Nephron progenitor cell (in vitro differentiated cells): ENCODE data around the gene ARHGAP45.

Experiments
- DNase-seq: peaks from one replicate; pipeline ENCODE4 v3.0.0; 2021
- H3K27ac Mint-ChIP-seq: 2 replicates; pipeline ENCODE4 v1.8.0; 2021; ENCODE audit warnings: mild to moderate bottlenecking, moderate library complexity, mixed read lengths
- H3K27me3 Mint-ChIP-seq: 2 replicates; pipeline ENCODE4 v1.8.0; 2021; ENCODE audit warnings: mild to moderate bottlenecking, low read depth, mixed read lengths; ENCODE audit not compliant: poor library complexity
- H3K36me3 Mint-ChIP-seq: 2 replicates; pipeline ENCODE4 v1.8.0; 2021; ENCODE audit warnings: low read depth, mixed read lengths
- H3K4me1 Mint-ChIP-seq: 2 replicates; pipeline ENCODE4 v1.8.0; 2021; ENCODE audit warnings: mixed read lengths
- H3K4me3 Mint-ChIP-seq: 2 replicates; pipeline ENCODE4 v1.8.0; 2021; ENCODE audit warnings: mild to moderate bottlenecking, moderate library complexity, mixed read lengths
- H3K9me3 Mint-ChIP-seq: 2 replicates; pipeline ENCODE4 v1.8.0; 2021; ENCODE audit warnings: mild to moderate bottlenecking, moderate library complexity, mixed read lengths
- CTCF ChIP-seq: fragments of 200-600 bp; sonication (generic); IDR thresholded peaks from 2 replicates; pipeline ENCODE4 v1.5.0; 2021; ENCODE audit warnings: antibody characterized with exemption

ARHGAP45 gene

GRCh38 chr19:1098177-1099051, 31.4 kb downstream of the ARHGAP45 start:
- peak overlapping the region; percentile 98 for H3K27ac Mint-ChIP-seq
- peaks cover 68% of the 10 kb centered on the region for H3K4me1 Mint-ChIP-seq
- H3K27me3 Mint-ChIP-seq: peaks cover 3% of the 10 kb centered on the region
- H3K9me3 Mint-ChIP-seq: peaks cover 5% of the 10 kb centered on the region
- DNase-seq: no peak
- no peaks in the 10 kb centered on the region for H3K36me3 Mint-ChIP-seq
- H3K4me3 Mint-ChIP-seq: peak overlapping the region; percentile 40
- no peak for TF ChIP-seq CTCF

GRCh38 chr19:1101337-1101698, 34.4 kb downstream of the ARHGAP45 start:
- H3K36me3 Mint-ChIP-seq: no peaks in the 10 kb centered on the region
- H3K27me3 Mint-ChIP-seq: no peaks in the 10 kb centered on the region
- no peak for DNase-seq
- peak overlapping the region; percentile 95 for H3K27ac Mint-ChIP-seq
- no peak overlapping the region for H3K4me3 Mint-ChIP-seq
- peaks cover 52% of the 10 kb centered on the region for H3K4me1 Mint-ChIP-seq
- TF ChIP-seq CTCF: no peak
- peaks cover 5% of the 10 kb centered on the region for H3K9me3 Mint-ChIP-seq

- Mint-ChIP-seq H3K4me1 (peaks cover 50% of the 10 kb centered on the region), H3K27me3 (no peaks in the 10 kb centered on the region), H3K9me3 (peaks cover 5% of the 10 kb centered on the region), H3K27ac (peak overlapping the region; percentile 95), H3K36me3 (no peaks in the 10 kb centered on the region), H3K4me3 (no peak overlapping the region)
- DNase-seq: no peak
- no peak for TF ChIP-seq CTCF
Observed at GRCh38 chr19:1102407-1103131, 35.6 kb downstream of the ARHGAP45 start.

GRCh38 chr19:1103132-1103707, 36.3 kb downstream of the ARHGAP45 start:
- Mint-ChIP-seq H3K27ac (no peak overlapping the region), H3K36me3 (no peaks in the 10 kb centered on the region), H3K27me3 (no peaks in the 10 kb centered on the region), H3K9me3 (peaks cover 5% of the 10 kb centered on the region), H3K4me3 (peak overlapping the region; percentile 30), H3K4me1 (peaks cover 44% of the 10 kb centered on the region)
- TF ChIP-seq CTCF: no peak
- no peak for DNase-seq

- Mint-ChIP-seq H3K27me3 (no peaks in the 10 kb centered on the region), H3K9me3 (peaks cover 2% of the 10 kb centered on the region), H3K4me1 (peaks cover 38% of the 10 kb centered on the region), H3K4me3 (peak within 1 kb of the TSS; percentile 79), H3K27ac (no peak within 1 kb of the TSS), H3K36me3 (no peaks in the 10 kb centered on the region)
- DNase-seq: peak; percentile 99
- no peak for TF ChIP-seq CTCF
Observed at GRCh38 chr19:1103708-1104310, 36.8 kb downstream of the ARHGAP45 start, which contains the start of gene GPX4. Gene GPX4, plus strand, starts transcription at chr19:1103994. Its CDS starts 50 bp downstream, at chr19:1104044.
